Measurements from ENCODE around the gene WDR74.

The WDR74 gene
- long read RNA-seq, donor 1, transcript WDR74-201 (11 exons, 1,289 nt), result major isoform, 10 of 13 reads
- long read RNA-seq, donor 1, partial matches to known transcripts, result 0 of 13 reads
- long read RNA-seq, donor 1, other reads (novel, unspliced or antisense), result 0 of 13 reads
- long read RNA-seq, donor 2, partial matches to known transcripts, result 0 of 8 reads
- long read RNA-seq, donor 2, other reads (novel, unspliced or antisense), result 0 of 8 reads
- long read RNA-seq, donor 3, transcript WDR74-201 (11 exons, 1,289 nt), result major isoform, 5 of 7 reads
- long read RNA-seq, donor 3, partial matches to known transcripts, result 0 of 7 reads
- long read RNA-seq, donor 3, other reads (novel, unspliced or antisense), result 0 of 7 reads
- long read RNA-seq, donor 4, transcript WDR74-201 (11 exons, 1,289 nt), result major isoform, 7 of 10 reads
- long read RNA-seq, donor 4, partial matches to known transcripts, result 0 of 10 reads
- long read RNA-seq, donor 4, other reads (novel, unspliced or antisense), result 0 of 10 reads
- long read RNA-seq, donor 5, transcript WDR74-201 (11 exons, 1,289 nt), result major isoform, 15 of 18 reads
- long read RNA-seq, donor 5, partial matches to known transcripts, result 0 of 18 reads
- long read RNA-seq, donor 5, other reads (novel, unspliced or antisense), result 0 of 18 reads
- long read RNA-seq, donor 6, transcript WDR74-201 (11 exons, 1,289 nt), result major isoform, 9 of 12 reads
- long read RNA-seq, donor 6, partial matches to known transcripts, result 0 of 12 reads
- long read RNA-seq, donor 6, other reads (novel, unspliced or antisense), result 0 of 12 reads
- long read RNA-seq, donor 7, transcript WDR74-201 (11 exons, 1,289 nt), result major isoform, 12 of 16 reads
- long read RNA-seq, donor 7, partial matches to known transcripts, result 0 of 16 reads
- long read RNA-seq, donor 7, other reads (novel, unspliced or antisense), result 0 of 16 reads
- long read RNA-seq, donor 8, transcript WDR74-201 (11 exons, 1,289 nt), result major isoform, 8 of 10 reads
- long read RNA-seq, donor 8, partial matches to known transcripts, result 0 of 10 reads
- long read RNA-seq, donor 8, other reads (novel, unspliced or antisense), result 0 of 10 reads

GRCh38 chr11:62839050-62839945 lies at the start of gene WDR74:
TSS of gene WDR74 (minus strand) at chr11:62839590. CDS start at chr11:62839570, 20 bp downstream.
- peak; percentile 85 for DNase-seq

GRCh38 chr11:62889126-62889483 lies 49.7 kb upstream of the WDR74 start:
- no peak for DNase-seq

- no peak for DNase-seq
Observed at GRCh38 chr11:62888406-62888805, 49.0 kb upstream of the WDR74 start.

GRCh38 chr11:62885137-62885750 lies 45.9 kb upstream of the WDR74 start:
- DNase-seq, result no peak

GRCh38 chr11:62883673-62884072 lies 44.3 kb upstream of the WDR74 start:
- no peak for DNase-seq

GRCh38 chr11:62882788-62883501 lies 43.6 kb upstream of the WDR74 start:
- DNase-seq, result no peak

GRCh38 chr11:62882431-62882749 lies 43.0 kb upstream of the WDR74 start:
- DNase-seq, result no peak

- DNase-seq, result peak; percentile 66
Observed at GRCh38 chr11:62881579-62882430, 42.4 kb upstream of the WDR74 start.

- peak; percentile 99 for DNase-seq
Observed at GRCh38 chr11:62880803-62881578, 41.6 kb upstream of the WDR74 start, which contains the start of gene SLC3A2. TSS of gene SLC3A2 (plus strand) at chr11:62880896. CDS start at chr11:62881024, 128 bp downstream.

- DNase-seq, result peak; percentile 84
Observed at GRCh38 chr11:62880231-62880802, 40.9 kb upstream of the WDR74 start.

- no peak for DNase-seq
Observed at GRCh38 chr11:62879235-62879978, 40.0 kb upstream of the WDR74 start.

GRCh38 chr11:62876712-62877111 lies 37.3 kb upstream of the WDR74 start:
- DNase-seq, result no peak

GRCh38 chr11:62875698-62876478 lies 36.5 kb upstream of the WDR74 start:
- DNase-seq, result no peak

GRCh38 chr11:62874851-62875250 lies 35.5 kb upstream of the WDR74 start:
- DNase-seq, result no peak

GRCh38 chr11:62865635-62866034 lies 26.2 kb upstream of the WDR74 start:
- no peak for DNase-seq

- no peak for DNase-seq
Observed at GRCh38 chr11:62863687-62864335, 24.4 kb upstream of the WDR74 start.

Measured in right kidney (tissue), 9 donors.